H1 (cell line): Measurements from ENCODE around the gene KRTAP2-4. TPM values are rescaled to one million over a fixed set of nuclear protein-coding genes. Genes with fewer than 3 reads are reported as not detected.

Experiments used
- CTCF ChIA-PET: fragments of 300-600 bp; sonication (Branson Sonifier 250); formaldehyde crosslinking; loops from one replicate; lab custom pipeline; 2021; ENCODE audit not compliant: partially characterized antibody; lab: Charles Lee
- POLR2A ChIA-PET: fragments of 300-600 bp; sonication (Branson Sonifier 250); formaldehyde crosslinking; loops from one replicate; lab custom pipeline; 2021; ENCODE audit warnings: inconsistent platforms; ENCODE audit not compliant: partially characterized antibody; lab: Charles Lee
- DNase-seq, 2 experiments: peaks; one replicate each; pipeline versions ENCODE4 v3.0.0 to v3.0.0-alpha.2; 2010 to 2022; ENCODE audit warnings: low spot score in 2 of 2, low read depth in 1 of 2, mixed read lengths in 1 of 2
- FAIRE-seq: peaks from 2 replicates; lab custom pipeline; 2011; peaks lifted over from hg19 to GRCh38; lab: Jason Lieb, UNC
- H2AFZ ChIP-seq: 2 replicates; pipeline ENCODE4 v1.8.1; 2012; ENCODE audit warnings: low read length, inconsistent platforms
- H2AK5ac ChIP-seq: 2 replicates; pipeline ENCODE4 v1.6.1; 2013; ENCODE audit warnings: low read depth, low read length
- H2BK120ac ChIP-seq: replicated peaks from 2 replicates; pipeline ENCODE3; 2013; ENCODE audit warnings: low read depth, low read length, inconsistent platforms
- H2BK12ac ChIP-seq: 2 replicates; pipeline ENCODE4 v1.6.1; 2013; ENCODE audit warnings: low read depth, low read length
- H2BK15ac ChIP-seq: 2 replicates; pipeline ENCODE4 v1.6.1; 2013; ENCODE audit warnings: low read length
- H2BK20ac ChIP-seq: 2 replicates; pipeline ENCODE4 v1.6.1; 2013; ENCODE audit warnings: low read length
- H2BK5ac ChIP-seq: 2 replicates; pipeline ENCODE4 v1.6.1; 2013; ENCODE audit warnings: low read depth, low read length
- H3K14ac ChIP-seq: 2 replicates; pipeline ENCODE4 v1.6.1; 2013; ENCODE audit warnings: inconsistent platforms; ENCODE audit not compliant: insufficient read length
- H3K18ac ChIP-seq: 2 replicates; pipeline ENCODE4 v1.6.1; 2013; ENCODE audit warnings: low read length; ENCODE audit errors: extremely low read depth
- H3K23ac ChIP-seq: 2 replicates; pipeline ENCODE4 v1.6.1; 2013; ENCODE audit warnings: inconsistent platforms; ENCODE audit not compliant: insufficient read length
- H3K23me2 ChIP-seq: 2 replicates; pipeline ENCODE4 v1.6.1; 2013; ENCODE audit warnings: low read depth, low read length
- H3K27ac ChIP-seq: 2 replicates; pipeline ENCODE4 v1.6.1; 2011; ENCODE audit warnings: low read depth, low read length, inconsistent platforms
- H3K27me3 ChIP-seq, 4 experiments: replicated peaks in 1 of 4; 1 replicate in 1 of 4; 2 replicates in 3 of 4; pipeline versions ENCODE4 v1.6.1 to v1.8.1; 2011 to 2013; ENCODE audit warnings: low read length in 3 of 4, mild to moderate bottlenecking in 3 of 4, inconsistent platforms in 2 of 4, mixed read lengths in 2 of 4, moderate library complexity in 1 of 4; ENCODE audit not compliant: control insufficient read depth in 3 of 4, insufficient read depth in 3 of 4; ENCODE audit errors: extremely low read depth in 1 of 4
- H3K36me3 ChIP-seq, 4 experiments: 2 replicates each; pipeline versions ENCODE4 v1.6.1 to v1.8.1; 2011 to 2013; ENCODE audit warnings: mild to moderate bottlenecking in 4 of 4, low read length in 3 of 4, moderate library complexity in 2 of 4, control low read depth in 1 of 4, inconsistent platforms in 1 of 4; ENCODE audit not compliant: insufficient read depth in 4 of 4, control insufficient read depth in 2 of 4
- H3K4ac ChIP-seq: replicated peaks from 2 replicates; pipeline ENCODE3; 2013; ENCODE audit warnings: low read length, low read depth, mixed read lengths, inconsistent platforms; ENCODE audit not compliant: insufficient read length
- H3K4me1 ChIP-seq, 4 experiments: replicated peaks in 1 of 4; 1 replicate in 1 of 4; 2 replicates in 3 of 4; pipeline versions ENCODE4 v1.6.1 to v1.8.1; 2011 to 2013; ENCODE audit warnings: low read length in 3 of 4, inconsistent platforms in 2 of 4, mixed read lengths in 1 of 4; ENCODE audit not compliant: insufficient read depth in 4 of 4, control insufficient read depth in 3 of 4
- H3K4me2 ChIP-seq, 2 experiments: 2 replicates each; pipeline versions ENCODE4 v1.6.1 to v1.8.1; 2011 to 2013; ENCODE audit warnings: low read depth in 2 of 2, low read length in 2 of 2, control low read depth in 1 of 2, inconsistent platforms in 1 of 2, mild to moderate bottlenecking in 1 of 2; ENCODE audit not compliant: insufficient read depth in 1 of 2
- H3K4me3 ChIP-seq, 4 experiments: fragments of 200-600, 300-600 bp in 1 of 4; sonication (generic), shearing (Covaris generic), sonication (Bioruptor Twin) in 1 of 4; 2 replicates each; pipeline versions ENCODE4 v1.5.1 to v1.8.1; 2011 to 2016; ENCODE audit warnings: low read length in 4 of 4, low read depth in 3 of 4, control low read depth in 2 of 4, inconsistent platforms in 2 of 4, mild to moderate bottlenecking in 2 of 4, mixed read lengths in 1 of 4, moderate library complexity in 1 of 4; ENCODE audit not compliant: insufficient read depth in 2 of 4; ENCODE audit errors: extremely low read depth in 1 of 4
- H3K56ac ChIP-seq: replicated peaks from 2 replicates; pipeline ENCODE3; 2013; ENCODE audit warnings: low read depth, mild to moderate bottlenecking, mixed read lengths, low read length, inconsistent platforms; ENCODE audit not compliant: insufficient read length
- H3K79me1 ChIP-seq: 2 replicates; pipeline ENCODE4 v1.6.1; 2013; ENCODE audit warnings: low read depth, low read length, control low read depth
- H3K79me2 ChIP-seq, 2 experiments: 2 replicates each; pipeline versions ENCODE4 v1.6.1 to v1.8.1; 2012 to 2013; ENCODE audit warnings: low read length in 2 of 2, mild to moderate bottlenecking in 2 of 2, inconsistent platforms in 1 of 2; ENCODE audit not compliant: insufficient read depth in 2 of 2, control insufficient read depth in 1 of 2
- H3K9ac ChIP-seq, 4 experiments: replicated peaks in 1 of 4; 1 replicate in 1 of 4; 2 replicates in 3 of 4; pipeline versions ENCODE4 v1.6.1 to v1.8.1; 2011 to 2013; ENCODE audit warnings: low read depth in 3 of 4, low read length in 3 of 4, control low read depth in 2 of 4, mild to moderate bottlenecking in 2 of 4, moderate library complexity in 2 of 4, inconsistent platforms in 1 of 4; ENCODE audit errors: extremely low read depth in 1 of 4
- H3K9me3 ChIP-seq, 2 experiments: 2 replicates each; pipeline versions ENCODE4 v1.6.1 to v1.8.1; 2012 to 2013; ENCODE audit warnings: mild to moderate bottlenecking in 2 of 2, moderate library complexity in 2 of 2, control low read depth in 1 of 2, inconsistent platforms in 1 of 2, low read depth in 1 of 2, low read length in 1 of 2, mixed read lengths in 1 of 2; ENCODE audit not compliant: insufficient read depth in 2 of 2
- H4K20me1 ChIP-seq, 2 experiments: replicated peaks in 1 of 2; 2 replicates each; pipeline versions ENCODE3 to v1.8.1; 2011 to 2013; ENCODE audit warnings: inconsistent platforms in 2 of 2, low read length in 2 of 2, mild to moderate bottlenecking in 1 of 2; ENCODE audit not compliant: insufficient read depth in 2 of 2, control insufficient read depth in 1 of 2
- H4K5ac ChIP-seq: 2 replicates; pipeline ENCODE4 v1.6.1; 2013; ENCODE audit warnings: low read length, low read depth, mixed read lengths, inconsistent platforms; ENCODE audit not compliant: insufficient read length
- H4K8ac ChIP-seq: 2 replicates; pipeline ENCODE4 v1.8.0; 2013; ENCODE audit warnings: mild to moderate bottlenecking, moderate library complexity, low read length, inconsistent platforms; ENCODE audit not compliant: insufficient read depth; ENCODE audit errors: extremely low read depth
- H4K91ac ChIP-seq: replicated peaks from 2 replicates; pipeline ENCODE3; 2013; ENCODE audit warnings: low read length, mixed read lengths, inconsistent platforms; ENCODE audit not compliant: insufficient read length
- ATF3 ChIP-seq: IDR thresholded peaks from 2 replicates; pipeline ENCODE4 v1.6.1; 2011; ENCODE audit warnings: low read depth, mild to moderate bottlenecking, low read length; ENCODE audit not compliant: insufficient read depth
- CBX5 ChIP-seq: fragments of 300-800, 300-1000 bp; sonication (generic); IDR thresholded peaks from 2 replicates; pipeline ENCODE4 v1.7.1; 2016; ENCODE audit warnings: antibody characterized with exemption, low read length, low read depth
- CBX8 ChIP-seq: fragments of 300-800, 300-1000 bp; sonication (generic); IDR thresholded peaks from 2 replicates; pipeline ENCODE4 v1.7.1; 2016; ENCODE audit warnings: low read depth, low read length, borderline replicate concordance
- JUN ChIP-seq: IDR thresholded peaks from 2 replicates; pipeline ENCODE4 v1.6.1; 2011; ENCODE audit warnings: low read depth, mild to moderate bottlenecking, improper control_type of control experiment, low read length
- JUND ChIP-seq: IDR thresholded peaks from 2 replicates; pipeline ENCODE4 v1.6.1; 2011; ENCODE audit warnings: mild to moderate bottlenecking, improper control_type of control experiment, low read length
- KDM5A ChIP-seq: fragments of 200-600 bp; IDR thresholded peaks from 2 replicates; pipeline ENCODE4 v1.7.1; 2012; ENCODE audit warnings: mild to moderate bottlenecking, low read length, inconsistent platforms, mixed read lengths
- PHF8 ChIP-seq: fragments of 200-600 bp; sonication (generic); conservative IDR thresholded peaks from 2 replicates; pipeline ENCODE4 v1.7.1; 2012; ENCODE audit warnings: low read depth, mild to moderate bottlenecking, inconsistent platforms, low read length, moderate library complexity
- POLR2AphosphoS5 ChIP-seq: IDR thresholded peaks from 2 replicates; pipeline ENCODE4 v1.6.1; 2011; ENCODE audit warnings: low read depth, low read length
- RBBP5 ChIP-seq: IDR thresholded peaks from 2 replicates; pipeline ENCODE4 v1.7.1; 2012; ENCODE audit warnings: low read depth, mild to moderate bottlenecking, inconsistent platforms, low read length, moderate library complexity, borderline replicate concordance
- SIRT6 ChIP-seq: IDR thresholded peaks from one replicate; pipeline ENCODE4 v1.7.1; 2012; ENCODE audit warnings: low read length, inconsistent platforms
- SP2 ChIP-seq: IDR thresholded peaks from 2 replicates; pipeline ENCODE4 v1.6.1; 2012; ENCODE audit warnings: mild to moderate bottlenecking, low read length, inconsistent platforms
- SP4 ChIP-seq: IDR thresholded peaks from 2 replicates; pipeline ENCODE4 v1.6.1; 2012; ENCODE audit warnings: low read length, inconsistent platforms
- TAF7 ChIP-seq: optimal IDR thresholded peaks from 2 replicates; pipeline ENCODE3; 2011; ENCODE audit warnings: low read depth, mild to moderate bottlenecking, inconsistent platforms, low read length, moderate library complexity, borderline replicate concordance
- TBP ChIP-seq: IDR thresholded peaks from 2 replicates; pipeline ENCODE4 v1.6.1; 2011; ENCODE audit warnings: low read depth, low read length, improper control_type of control experiment
- TCF12 ChIP-seq: IDR thresholded peaks from 2 replicates; pipeline ENCODE4 v1.6.1; 2011; ENCODE audit warnings: low read depth, mild to moderate bottlenecking, low read length
- WGBS, 2 experiments: shearing (Covaris generic) in 1 of 2; methylation state at CpG; one replicate each; pipeline versions ENCODE4 v1.1.6 to v1.1.7; 2013 to 2015; ENCODE audit warnings: low lambda C conversion rate in 2 of 2, mixed read lengths in 2 of 2, inconsistent platforms in 1 of 2, low coverage in 1 of 2, missing lambda C conversion rate in 1 of 2; ENCODE audit not compliant: insufficient replicate concordance in 2 of 2, insufficient coverage in 1 of 2, insufficient read length in 1 of 2; ENCODE audit errors: extremely low coverage in 1 of 2, missing lambda C conversion rate in 1 of 2; 5-methylcytosine and 5-hydroxymethylcytosine counted together
- polyA plus RNA-seq, 7 experiments: library from polyadenylated mRNA; depleted of rRNA in 3 of 7; stranded (reverse) in 5 of 7; unstranded in 2 of 7; fragments of >200 nt in 5 of 7; fragments of 200-250 nt in 2 of 7; gene quantifications; 1 replicate in 5 of 7; 2 replicates in 1 of 7; 4 replicates in 1 of 7; pipeline versions ENCODE4 v1.2.1 to v1.2.3, GENCODE V29; 2011 to 2013; ENCODE audit warnings: missing spikeins in 2 of 7, mixed read lengths in 2 of 7
- total RNA-seq: library from RNA; stranded (reverse); fragmentation: NEBNext Ultra II Directional; extraction: Animal tissue kit (Norgen Biotek cat#: 25700); gene quantifications from 2 replicates; pipeline ENCODE4 v1.2.1, GENCODE V29; 2021

The KRTAP2-4 gene
- total and polyA plus RNA-seq, 2 of the 8 experiments (the other 6 are each of a cell fraction or from before 2014, with no cell fraction given): not detected

DNA sequence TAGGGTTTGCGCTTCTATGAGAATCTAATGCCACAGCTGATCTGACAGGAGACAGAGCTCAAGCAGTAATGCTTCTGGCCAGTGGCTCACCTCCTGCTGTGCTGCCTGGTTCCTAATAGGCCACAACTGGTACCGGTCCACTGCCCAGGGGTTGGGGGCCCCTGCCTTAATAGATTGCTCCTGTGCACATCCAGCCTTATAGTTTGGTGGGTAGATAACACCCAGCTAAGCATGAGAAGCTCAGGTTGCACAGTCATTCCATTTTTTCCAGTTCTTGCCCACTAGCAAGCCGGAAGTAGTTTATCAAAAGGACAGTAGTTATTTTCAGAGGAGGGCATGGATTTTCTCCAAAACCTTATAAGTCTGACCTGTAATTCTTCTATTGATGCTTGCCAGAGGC lies 46.3 kb downstream of the KRTAP2-4 start:
- Histone ChIP-seq H3K23ac (no peak overlapping the region), H3K56ac (no peak overlapping the region), H3K79me1 (no peaks in the 10 kb centered on the region), H2BK5ac (no peak overlapping the region), H3K9me3 (no peaks in the 10 kb centered on the region), H2BK20ac (no peak overlapping the region), H3K9ac (no peak overlapping the region), H2AK5ac (no peak overlapping the region), H3K18ac (no peak overlapping the region), H3K4me3 (no peak overlapping the region), H3K27me3 (no peaks in the 10 kb centered on the region; a peak in 1 of 7 replicates), H4K20me1 (no peaks in the 10 kb centered on the region), H4K5ac (no peak overlapping the region), H3K4ac (no peak overlapping the region), H3K36me3 (no peaks in the 10 kb centered on the region), H3K4me2 (no peak overlapping the region), H3K4me1 (no peaks in the 10 kb centered on the region), H4K91ac (no peak overlapping the region), H2AFZ (no peak overlapping the region), H4K8ac (no peak overlapping the region), H3K23me2 (no peaks in the 10 kb centered on the region), H2BK15ac (no peak overlapping the region), H2BK120ac (no peak overlapping the region), H3K79me2 (no peaks in the 10 kb centered on the region), H3K14ac (no peak overlapping the region), H3K27ac (no peak overlapping the region), H2BK12ac (no peak overlapping the region)
- DNase-seq (no peak), FAIRE-seq (no peak)
- TF ChIP-seq CBX5 (no peak), PHF8 (no peak), JUN (no peak), SIRT6 (no peak), ATF3 (no peak), SP2 (no peak), KDM5A (no peak), RBBP5 (no peak), POLR2AphosphoS5 (no peak), SP4 (no peak), TCF12 (no peak), JUND (no peak), CBX8 (no peak), TBP (no peak), TAF7 (no peak)
- ChIA-PET POLR2A (no interaction called here), CTCF (interaction anchor here (1.3 kb wide), 1 partner anchor 39 kb away, joined by 4 read pairs; no protein-coding TSS in a partner anchor)
- 91% methylated on average over 3 of the region's 3 CpGs; no CpG with 5 or more reads in 1 of the 2 experiments for WGBS, 2 experiments
